ENCODE results near the gene CLRN1. TPM values are rescaled to one million over a fixed set of nuclear protein-coding genes. Genes with fewer than 3 reads are reported as not detected.

The CLRN1 gene
- total RNA-seq, 1 donor from 2014 or later: not detected

DNA sequence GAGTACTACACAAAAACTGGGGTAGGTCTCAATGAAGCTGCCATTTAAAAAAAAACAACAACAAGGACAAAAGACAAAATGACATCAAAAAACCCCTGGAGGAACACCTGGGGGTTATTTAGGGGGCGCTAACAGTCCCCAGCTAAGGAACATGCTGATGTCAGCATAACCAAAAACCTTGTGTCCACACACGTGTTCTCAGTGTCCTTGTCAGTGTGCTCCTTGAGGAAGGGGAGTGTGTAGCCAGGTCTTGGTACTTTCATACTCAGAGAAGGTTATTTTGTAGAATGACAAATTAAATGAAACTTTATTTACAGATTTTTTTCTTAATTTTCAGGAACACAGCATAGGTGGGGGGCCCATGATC lies 31.2 kb upstream of the CLRN1 start:
- TF ChIP-seq, protein P1, sequence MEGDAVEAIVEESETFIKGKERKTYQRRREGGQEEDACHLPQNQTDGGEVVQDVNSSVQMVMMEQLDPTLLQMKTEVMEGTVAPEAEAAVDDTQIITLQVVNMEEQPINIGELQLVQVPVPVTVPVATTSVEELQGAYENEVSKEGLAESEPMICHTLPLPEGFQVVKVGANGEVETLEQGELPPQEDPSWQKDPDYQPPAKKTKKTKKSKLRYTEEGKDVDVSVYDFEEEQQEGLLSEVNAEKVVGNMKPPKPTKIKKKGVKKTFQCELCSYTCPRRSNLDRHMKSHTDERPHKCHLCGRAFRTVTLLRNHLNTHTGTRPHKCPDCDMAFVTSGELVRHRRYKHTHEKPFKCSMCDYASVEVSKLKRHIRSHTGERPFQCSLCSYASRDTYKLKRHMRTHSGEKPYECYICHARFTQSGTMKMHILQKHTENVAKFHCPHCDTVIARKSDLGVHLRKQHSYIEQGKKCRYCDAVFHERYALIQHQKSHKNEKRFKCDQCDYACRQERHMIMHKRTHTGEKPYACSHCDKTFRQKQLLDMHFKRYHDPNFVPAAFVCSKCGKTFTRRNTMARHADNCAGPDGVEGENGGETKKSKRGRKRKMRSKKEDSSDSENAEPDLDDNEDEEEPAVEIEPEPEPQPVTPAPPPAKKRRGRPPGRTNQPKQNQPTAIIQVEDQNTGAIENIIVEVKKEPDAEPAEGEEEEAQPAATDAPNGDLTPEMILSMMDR (IDR thresholded peaks at IDR 0.05; ENCODE audit: unreplicated experiment): no peak
- H3K36me3 Mint-ChIP-seq (ENCODE audit: insufficient read depth): no peaks in the 10 kb centered on the region
- H3K27me3 Mint-ChIP-seq: no peaks in the 10 kb centered on the region
- peak overlapping the region; percentile 2 for H3K27ac Mint-ChIP-seq
- peaks cover 5% of the 10 kb centered on the region for H3K4me1 Mint-ChIP-seq (ENCODE audit: low read depth)
- no peak for DNase-seq (ENCODE audit: low spot score, unreplicated experiment)
- H3K4me3 Mint-ChIP-seq (ENCODE audit: low read depth): no peak overlapping the region
- no peaks in the 10 kb centered on the region for H3K9me3 Mint-ChIP-seq (ENCODE audit: low read depth)

DNA sequence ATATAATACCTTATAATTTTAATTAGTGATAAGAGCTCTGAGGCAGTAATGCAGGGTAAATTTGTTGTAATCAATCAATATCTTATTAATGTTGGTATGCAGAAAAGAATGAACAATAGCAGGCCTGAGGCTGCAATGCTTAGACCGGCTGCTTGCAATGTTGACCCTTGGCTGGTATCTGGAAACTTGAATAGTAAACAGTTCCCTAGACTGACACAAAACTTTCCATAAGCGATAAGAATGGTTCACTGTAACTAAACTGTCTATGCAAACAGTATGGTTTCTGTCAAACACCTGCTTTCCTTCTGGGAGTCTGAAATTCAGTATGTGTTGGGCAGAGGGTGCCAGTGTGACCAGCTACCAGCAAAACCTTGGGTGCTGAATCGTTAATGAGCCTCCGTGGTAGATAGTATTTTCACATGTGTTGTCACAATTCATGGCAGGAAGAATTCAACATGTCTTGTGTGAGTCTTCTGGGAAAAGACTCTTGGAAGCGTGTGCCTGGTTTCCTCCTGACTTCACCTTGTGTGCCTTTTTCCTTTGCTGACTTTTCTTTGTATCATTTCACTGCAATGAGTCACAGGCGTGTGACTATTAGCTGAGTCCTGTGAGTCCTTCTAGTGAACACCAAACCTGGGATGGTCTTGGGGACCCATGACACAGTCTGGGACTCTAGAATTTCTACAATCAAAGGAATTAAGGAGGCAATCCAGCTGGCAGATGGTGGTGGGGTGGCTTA lies 30.7 kb upstream of the CLRN1 start:
- no peak for DNase-seq (ENCODE audit: low spot score, unreplicated experiment)
- Mint-ChIP-seq H3K27me3 (no peaks in the 10 kb centered on the region), H3K27ac (peak overlapping the region; percentile 2), H3K4me3 (ENCODE audit: low read depth) (no peak overlapping the region), H3K4me1 (ENCODE audit: low read depth) (peaks cover 5% of the 10 kb centered on the region), H3K36me3 (ENCODE audit: insufficient read depth) (no peaks in the 10 kb centered on the region), H3K9me3 (ENCODE audit: low read depth) (no peaks in the 10 kb centered on the region)
- TF ChIP-seq, protein P1 (IDR thresholded peaks at IDR 0.05; ENCODE audit: unreplicated experiment): no peak

DNA sequence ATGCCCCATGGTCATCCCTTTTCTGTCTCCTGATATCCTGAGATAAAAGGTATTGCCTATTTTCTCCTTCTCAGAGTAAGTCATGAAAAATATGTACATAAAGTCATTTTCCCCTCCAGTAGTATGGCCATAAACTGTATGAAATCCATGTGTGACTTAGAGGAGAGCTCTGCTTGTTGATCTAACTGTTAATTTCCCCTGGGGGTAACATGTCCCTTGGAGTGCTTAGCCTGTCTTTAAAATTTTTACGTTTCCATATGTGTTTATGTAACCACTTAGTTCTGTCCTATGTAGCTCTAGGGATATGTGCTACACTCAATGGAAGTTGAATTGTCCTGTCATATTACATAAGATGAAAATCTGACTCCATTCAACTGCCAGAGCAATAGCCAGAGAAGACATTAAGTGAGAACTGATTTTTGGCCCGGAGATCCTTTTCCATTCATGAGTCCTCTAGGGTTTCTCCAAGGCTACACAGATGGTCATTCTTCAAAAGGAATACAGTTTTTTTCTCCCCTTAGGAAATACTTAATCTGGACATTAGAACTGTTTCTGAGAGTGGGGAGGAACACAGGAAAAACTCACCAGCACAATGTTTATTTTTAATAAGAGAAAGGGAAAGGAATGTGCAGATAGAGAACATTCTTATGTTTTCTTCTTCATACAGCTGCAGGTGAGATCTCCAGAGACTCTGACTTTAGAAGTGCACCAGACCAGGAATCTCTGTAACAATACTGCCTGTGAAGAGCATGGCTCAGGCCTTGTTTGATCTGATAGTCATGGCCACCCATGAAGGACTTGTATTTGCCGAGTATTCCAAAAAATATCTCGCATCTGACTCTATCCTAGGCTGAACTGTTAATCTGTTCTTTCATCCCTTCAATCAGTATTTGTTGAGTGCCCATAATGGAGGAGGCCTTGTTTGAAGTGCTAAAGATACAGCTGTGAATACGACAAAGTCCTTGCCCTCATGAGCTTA lies 29.8 kb upstream of the CLRN1 start:
- H3K36me3 Mint-ChIP-seq (ENCODE audit: insufficient read depth): no peaks in the 10 kb centered on the region
- no peaks in the 10 kb centered on the region for H3K9me3 Mint-ChIP-seq (ENCODE audit: low read depth)
- no peak overlapping the region for H3K4me3 Mint-ChIP-seq (ENCODE audit: low read depth)
- peaks cover 5% of the 10 kb centered on the region for H3K4me1 Mint-ChIP-seq (ENCODE audit: low read depth)
- H3K27ac Mint-ChIP-seq: no peak overlapping the region
- no peaks in the 10 kb centered on the region for H3K27me3 Mint-ChIP-seq
- TF ChIP-seq, protein P1 (IDR thresholded peaks at IDR 0.05; ENCODE audit: unreplicated experiment): no peak
- no peak for DNase-seq (ENCODE audit: low spot score, unreplicated experiment)

DNA sequence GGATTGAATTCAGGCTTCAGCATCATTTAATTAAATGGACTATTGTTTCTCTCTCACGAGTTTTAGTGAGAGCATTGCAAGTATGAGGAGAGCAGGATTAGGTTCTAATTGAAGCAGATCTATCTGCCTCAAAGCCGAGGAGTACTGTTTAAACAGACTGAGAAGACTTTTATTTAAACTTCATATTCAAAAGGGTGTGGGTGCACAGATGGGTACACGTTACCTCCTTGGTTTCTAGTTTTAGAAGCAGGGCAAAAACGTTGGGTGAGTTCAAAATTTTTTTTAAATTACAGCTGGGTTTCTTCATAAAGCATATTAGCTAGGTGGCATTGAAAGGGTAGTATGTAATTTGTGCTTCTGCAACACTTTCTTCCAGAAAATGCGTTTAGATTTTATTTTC lies 26.5 kb upstream of the CLRN1 start:
- DNase-seq (ENCODE audit: low spot score, unreplicated experiment): no peak
- no peaks in the 10 kb centered on the region for H3K36me3 Mint-ChIP-seq (ENCODE audit: insufficient read depth)
- H3K9me3 Mint-ChIP-seq (ENCODE audit: low read depth): no peaks in the 10 kb centered on the region
- no peak overlapping the region for H3K27ac Mint-ChIP-seq
- H3K27me3 Mint-ChIP-seq: no peaks in the 10 kb centered on the region
- no peak overlapping the region for H3K4me3 Mint-ChIP-seq (ENCODE audit: low read depth)
- TF ChIP-seq, protein P1 (IDR thresholded peaks at IDR 0.05; ENCODE audit: unreplicated experiment): no peak
- H3K4me1 Mint-ChIP-seq (ENCODE audit: low read depth): peaks cover 5% of the 10 kb centered on the region

DNA sequence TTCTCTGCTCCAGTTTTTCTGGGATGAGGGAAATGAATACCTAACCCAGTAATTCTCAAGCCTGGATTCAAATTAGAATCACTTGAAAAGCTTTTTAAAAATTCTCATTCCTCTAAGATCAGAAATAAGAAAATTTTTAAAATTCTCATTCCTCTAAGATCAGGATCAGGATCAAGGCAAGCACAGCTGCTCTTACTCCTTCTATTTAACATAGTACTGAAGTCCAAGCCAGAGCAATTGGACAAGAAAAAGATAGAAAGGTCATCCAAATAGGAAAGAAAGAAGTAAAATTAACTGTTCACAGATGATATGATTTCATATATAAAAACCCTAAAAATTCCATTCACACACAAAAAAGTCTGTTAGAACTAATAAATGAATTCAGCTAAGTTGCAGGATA lies 24.2 kb upstream of the CLRN1 start:
- H3K36me3 Mint-ChIP-seq (ENCODE audit: insufficient read depth): no peaks in the 10 kb centered on the region
- no peaks in the 10 kb centered on the region for H3K27me3 Mint-ChIP-seq
- H3K27ac Mint-ChIP-seq: no peak overlapping the region
- no peak overlapping the region for H3K4me3 Mint-ChIP-seq (ENCODE audit: low read depth)
- H3K4me1 Mint-ChIP-seq (ENCODE audit: low read depth): no peaks in the 10 kb centered on the region
- TF ChIP-seq, protein P1 (IDR thresholded peaks at IDR 0.05; ENCODE audit: unreplicated experiment): no peak
- H3K9me3 Mint-ChIP-seq (ENCODE audit: low read depth): peaks cover 4% of the 10 kb centered on the region
- DNase-seq (ENCODE audit: low spot score, unreplicated experiment): no peak
